B cell (primary cell): Measurements from ENCODE around the gene AP2M1. TPM values are rescaled to one million over a fixed set of nuclear protein-coding genes. Genes with fewer than 3 reads are reported as not detected.

Experiments
- ATAC-seq: fragments of 200-7000 bp; cut with Tn5 transposase; one replicate; pipeline ENCODE4 v1.10.0; 2021; ENCODE audit warnings: low read depth, mild to moderate bottlenecking, moderate number of reproducible peaks, moderate library complexity
- CTCF ChIA-PET: fragments of 350-600 bp; sonication (Branson Sonifier 250); formaldehyde crosslinking; loops from one replicate; lab custom pipeline; 2021; ENCODE audit warnings: antibody characterized with exemption, inconsistent platforms; lab: Charles Lee
- POLR2A ChIA-PET: fragments of 350-600 bp; sonication (Branson Sonifier 250); formaldehyde crosslinking; loops from one replicate; lab custom pipeline; 2021; ENCODE audit warnings: antibody characterized with exemption; lab: Charles Lee
- DNase-seq: peaks from one replicate; pipeline ENCODE4 v3.0.0; 2013
- H2AFZ ChIP-seq: 2 replicates; pipeline ENCODE4 v1.6.1; 2012; ENCODE audit warnings: mild to moderate bottlenecking, low read depth, low read length; ENCODE audit not compliant: insufficient read depth, poor library complexity, severe bottlenecking
- H3K27ac ChIP-seq, 2 donors: 1 replicate in 1 of 2; 2 replicates in 1 of 2; pipeline ENCODE4 v1.5.1; 2012 to 2013; ENCODE audit warnings: low read length in 2 of 2, mild to moderate bottlenecking in 2 of 2, moderate library complexity in 1 of 2
- H3K27me3 ChIP-seq, 4 experiments: fragments of 200-600 bp in 1 of 4; sonication (generic) in 1 of 4; replicated peaks in 1 of 4; 1 replicate in 2 of 4; 2 replicates in 2 of 4; pipeline versions ENCODE4 v1.6.1 to v1.7.0; 2013 to 2016; ENCODE audit warnings: low read length in 3 of 4, mild to moderate bottlenecking in 2 of 4, mixed read lengths in 1 of 4, moderate library complexity in 1 of 4; ENCODE audit not compliant: insufficient read depth in 4 of 4, control insufficient read depth in 3 of 4; ENCODE audit errors: control extremely low read depth in 1 of 4
- H3K36me3 ChIP-seq, 2 experiments: replicated peaks in 1 of 2; 1 replicate in 1 of 2; 2 replicates in 1 of 2; pipeline versions ENCODE4 v1.6.1 to v1.7.1; 2013; ENCODE audit warnings: low read length in 1 of 2; ENCODE audit not compliant: insufficient read depth in 2 of 2, control insufficient read depth in 1 of 2; ENCODE audit errors: control extremely low read depth in 1 of 2, extremely low read depth in 1 of 2
- H3K4me1 ChIP-seq, 2 donors: fragments of 200-600 bp in 1 of 2; sonication (generic) in 1 of 2; 1 replicate in 1 of 2; 2 replicates in 1 of 2; pipeline versions ENCODE4 v1.5.1 to v1.6.1; 2013 to 2017; ENCODE audit warnings: low read length in 2 of 2; ENCODE audit not compliant: control insufficient read depth in 2 of 2, insufficient read depth in 2 of 2
- H3K4me2 ChIP-seq: replicated peaks from 2 replicates; pipeline ENCODE3; 2012; ENCODE audit warnings: mild to moderate bottlenecking, low read depth, low read length; ENCODE audit not compliant: poor library complexity, severe bottlenecking
- H3K4me3 ChIP-seq, 5 experiments: fragments of 200-600 bp in 1 of 5; sonication (generic) in 1 of 5; 1 replicate in 3 of 5; 2 replicates in 2 of 5; pipeline versions ENCODE4 v1.5.1 to v1.7.0; 2011 to 2016; ENCODE audit warnings: low read length in 4 of 5, mild to moderate bottlenecking in 4 of 5, low read depth in 2 of 5, control low read depth in 1 of 5, moderate library complexity in 1 of 5; ENCODE audit not compliant: insufficient read depth in 1 of 5; ENCODE audit errors: control extremely low read depth in 1 of 5, extremely low read depth in 1 of 5
- H3K79me2 ChIP-seq: fragments of 200-600 bp; sonication (generic); one replicate; pipeline ENCODE4 v1.6.0; 2016; ENCODE audit warnings: low read length; ENCODE audit not compliant: control insufficient read depth, insufficient read depth
- H3K9ac ChIP-seq: fragments of 200-600 bp; sonication (generic); 2 replicates; pipeline ENCODE4 v1.6.1; 2017; ENCODE audit warnings: mild to moderate bottlenecking, low read length, moderate library complexity
- H3K9me3 ChIP-seq, 3 donors: one replicate each; pipeline versions ENCODE4 v1.6.1 to v1.7.1; 2013; ENCODE audit warnings: low read length in 2 of 3; ENCODE audit not compliant: control insufficient read depth in 2 of 3, insufficient read depth in 1 of 3; ENCODE audit errors: control extremely low read depth in 1 of 3
- H4K20me1 ChIP-seq: 2 replicates; pipeline ENCODE4 v1.6.0; 2012; ENCODE audit warnings: mild to moderate bottlenecking, low read length; ENCODE audit not compliant: insufficient read depth, control insufficient read depth, poor library complexity, severe bottlenecking
- H3K27ac Mint-ChIP-seq: one replicate; pipeline ENCODE4 v1.8.0; 2021; ENCODE audit warnings: mixed read lengths
- H3K27me3 Mint-ChIP-seq: one replicate; pipeline ENCODE4 v1.8.0; 2021; ENCODE audit warnings: mixed read lengths
- H3K4me1 Mint-ChIP-seq: one replicate; pipeline ENCODE4 v1.8.0; 2021; ENCODE audit warnings: mixed read lengths
- H3K4me3 Mint-ChIP-seq: one replicate; pipeline ENCODE4 v1.8.0; 2021; ENCODE audit warnings: mixed read lengths
- H3K9me3 Mint-ChIP-seq: one replicate; pipeline ENCODE4 v1.8.0; 2022; ENCODE audit warnings: mixed read lengths; ENCODE audit not compliant: insufficient read depth
- CTCF ChIP-seq: fragments of 200-600 bp; IDR thresholded peaks from one replicate; pipeline ENCODE4 v1.8.0; 2022; ENCODE audit warnings: antibody characterized with exemption, mild to moderate bottlenecking
- EZH2 ChIP-seq: IDR thresholded peaks from 2 replicates; pipeline ENCODE4 v1.6.1; 2012; ENCODE audit warnings: borderline replicate concordance, low read depth, mild to moderate bottlenecking, moderate library complexity, low read length; ENCODE audit not compliant: insufficient read depth, poor library complexity, severe bottlenecking
- WGBS: methylation state at CpG from one replicate; pipeline ENCODE4 v1.1.5; 2013; ENCODE audit warnings: missing lambda C conversion rate; ENCODE audit not compliant: insufficient coverage; 5-methylcytosine and 5-hydroxymethylcytosine counted together
- intact Hi-C: fragments of 100-400 bp; cut with micrococcal nuclease; formaldehyde crosslinking; loops from one replicate; pipeline ENCODE4 v1.10.0; 2022
- polyA plus RNA-seq: library from polyadenylated mRNA; depleted of rRNA; stranded (reverse); fragments of >200 nt; gene quantifications from 2 replicates; pipeline ENCODE4 v1.2.3, GENCODE V29; 2012
- total RNA-seq, 2 donors: library from RNA; stranded (reverse); fragments of 120-200 nt in 1 of 2; gene quantifications; 1 replicate in 1 of 2; 2 replicates in 1 of 2; pipeline versions ENCODE4 v1.2.3 to v1.2.4, GENCODE V29; 2013 to 2022

AP2M1 gene
- total and polyA plus RNA-seq, 2 donors (not counting 1 experiment from before 2014, with no cell fraction given): 171 to 207 TPM

GRCh38 chr3:184177767-184178306 lies 3.2 kb downstream of the AP2M1 start:
- H3K27ac ChIP-seq: no peak overlapping the region
- H3K9me3 Mint-ChIP-seq: no peaks in the 10 kb centered on the region
- H3K27ac Mint-ChIP-seq: no peak overlapping the region

More at GRCh38 chr3:184177767-184178306, 3.2 kb downstream of the AP2M1 start:
- WGBS: 97% methylated on average over 14 of the region's 14 CpGs
- H3K9me3 ChIP-seq: no peaks in the 10 kb centered on the region
- no peak overlapping the region for H3K4me3 ChIP-seq
- intact Hi-C loops: no loop called here
- H3K4me1 Mint-ChIP-seq: peaks cover 37% of the 10 kb centered on the region
- no peak overlapping the region for H3K4me2 ChIP-seq
- peaks cover 42% of the 10 kb centered on the region for H3K79me2 ChIP-seq
- H3K36me3 ChIP-seq: peaks cover 6 to 55% of the 10 kb centered on the region in 2 experiments
- peaks cover 15% of the 10 kb centered on the region for H4K20me1 ChIP-seq
- no peak overlapping the region for H2AFZ ChIP-seq
- TF ChIP-seq CTCF (no peak), EZH2 (no peak)
- ATAC-seq: no peak
- H3K4me3 Mint-ChIP-seq: no peak overlapping the region
- no peaks in the 10 kb centered on the region for H3K27me3 Mint-ChIP-seq
- H3K27me3 ChIP-seq: no peaks in the 10 kb centered on the region
- no peak overlapping the region for H3K9ac ChIP-seq
- DNase-seq: no peak
- peaks cover 23 to 34% of the 10 kb centered on the region in 2 donors for H3K4me1 ChIP-seq
- POLR2A ChIA-PET: interaction anchor here (1.6 kb wide), 1 partner anchor 8 kb away, joined by 3 read pairs; the partner anchor contains the start of gene ABCF3
- CTCF ChIA-PET: no interaction called here
